GM18873 (cell line): ENCODE measurements around the gene CSTPP1.

ENCODE experiments used
- ATAC-seq: cut with Tn5 transposase; IDR thresholded peaks from one replicate; pipeline ENCODE4 v1.9.1; 2021; ENCODE audit warnings: mild to moderate bottlenecking, moderate library complexity, moderate number of reproducible peaks; ENCODE audit not compliant: unreplicated experiment, low FRiP score

Gene CSTPP1

GRCh38 chr11:47152953-47153950 is 216.7 kb downstream of the CSTPP1 start:
- no peak for ATAC-seq

GRCh38 chr11:47154616-47155570 is 218.3 kb downstream of the CSTPP1 start:
- no peak for ATAC-seq

- no peak for ATAC-seq
These were observed 219.3 kb downstream of the CSTPP1 start for GRCh38 chr11:47155879-47156278.

- ATAC-seq = no peak
These were observed 219.8 kb downstream of the CSTPP1 start for GRCh38 chr11:47156333-47156732.

GRCh38 chr11:47156951-47157350 is 220.4 kb downstream of the CSTPP1 start:
- no peak for ATAC-seq

GRCh38 chr11:47157805-47158204 is 221.2 kb downstream of the CSTPP1 start:
- ATAC-seq = no peak

- no peak for ATAC-seq
These were observed 221.7 kb downstream of the CSTPP1 start for GRCh38 chr11:47158242-47158641.

- ATAC-seq = no peak
These were observed 224.2 kb downstream of the CSTPP1 start for GRCh38 chr11:47160753-47161133.

GRCh38 chr11:47161134-47161854 is 224.7 kb downstream of the CSTPP1 start:
- no peak for ATAC-seq

GRCh38 chr11:47161890-47162289 is 225.3 kb downstream of the CSTPP1 start:
- ATAC-seq = no peak

GRCh38 chr11:47162426-47162825 is 225.9 kb downstream of the CSTPP1 start:
- no peak for ATAC-seq

- no peak for ATAC-seq
These were observed 226.6 kb downstream of the CSTPP1 start for GRCh38 chr11:47163193-47163592.

GRCh38 chr11:47163898-47164297 is 227.3 kb downstream of the CSTPP1 start:
- no peak for ATAC-seq

- ATAC-seq = no peak
These were observed 227.8 kb downstream of the CSTPP1 start for GRCh38 chr11:47164321-47164720.

GRCh38 chr11:47165253-47165840 is 228.8 kb downstream of the CSTPP1 start:
- ATAC-seq = no peak

- ATAC-seq = no peak
These were observed 229.8 kb downstream of the CSTPP1 start for GRCh38 chr11:47166368-47166767.

GRCh38 chr11:47171061-47171838 is 234.7 kb downstream of the CSTPP1 start:
- ATAC-seq = no peak

GRCh38 chr11:47171856-47172255 is 235.3 kb downstream of the CSTPP1 start:
- no peak for ATAC-seq

GRCh38 chr11:47172740-47173336 is 236.3 kb downstream of the CSTPP1 start:
- no peak for ATAC-seq
